Pancreas (tissue), 10 donors: ENCODE results near the gene TSHZ3. TPM values are rescaled to one million over a fixed set of nuclear protein-coding genes. Genes with fewer than 3 reads are reported as not detected.
A peak's percentile ranks its signal among the peaks of the same experiment; 100 is the strongest.

Experiments used
- ATAC-seq, 4 donors: fragments of 200-7000 bp; cut with Tn5 transposase; one replicate each; pipeline versions ENCODE4 v1.8.0 to v1.9.1; 2020; ENCODE audit warnings: mild to moderate bottlenecking in 4 of 4, moderate library complexity in 4 of 4
- DNase-seq, 6 donors: peaks; one replicate each; pipeline ENCODE4 v3.0.0-alpha.2; 2020
- FAIRE-seq: peaks from 2 replicates; lab custom pipeline; 2012; peaks lifted over from hg19 to GRCh38; lab: Jason Lieb, UNC
- H3K27ac ChIP-seq, 4 donors: fragments of 200-600 bp; sonication (generic); 1 replicate in 3 of 4; 2 replicates in 1 of 4; pipeline versions ENCODE4 v1.5.0 to v1.8.0; 2020
- H3K27me3 ChIP-seq, 4 donors: fragments of 200-600 bp; one replicate each; pipeline ENCODE4 v1.8.0; 2021
- H3K36me3 ChIP-seq, 3 donors: fragments of 200-600 bp; sonication (generic) in 1 of 3; one replicate each; pipeline versions ENCODE4 v1.5.0 to v1.8.0; 2020 to 2021
- H3K4me1 ChIP-seq, 3 donors: fragments of 200-600 bp; one replicate each; pipeline ENCODE4 v1.8.0; 2021
- H3K4me3 ChIP-seq, 4 donors: fragments of 200-600 bp; sonication (generic) in 2 of 4; one replicate each; pipeline versions ENCODE4 v1.5.0 to v1.8.0; 2020 to 2021
- H3K9me3 ChIP-seq, 4 donors: fragments of 200-600 bp; one replicate each; pipeline ENCODE4 v1.8.0; 2021
- WGBS, 2 donors: extraction: QIAGEN DNeasy Blood & Tissue Kit; methylation state at CpG; one replicate each; pipeline ENCODE4 v1.1.7; 2013; 5-methylcytosine and 5-hydroxymethylcytosine counted together
- intact Hi-C, 3 donors: fragments of 100-400 bp; cut with DNase I; formaldehyde crosslinking; loops; one replicate each; pipeline versions ENCODE4 v1.11.1 to v1.14.2; 2022
- polyA plus RNA-seq, 2 donors: library from polyadenylated mRNA; stranded (reverse); fragments of 200-250 nt; gene quantifications; one replicate each; pipeline ENCODE4 v1.2.3, GENCODE V29; 2013
- total RNA-seq, 6 donors: library from RNA; stranded (reverse); fragmentation: NEBNext Ultra II Directional in 4 of 6; extraction: Animal tissue kit (Norgen Biotek cat#: 25700) in 4 of 6; gene quantifications; one replicate each; pipeline versions ENCODE4 v1.2.1 to v1.2.4, GENCODE V29; 2021 to 2023
- TF ChIP-seq, protein P1 (sequence below), 4 donors: fragments of 200-600 bp; sonication (generic) in 3 of 4; IDR thresholded peaks; one replicate each; pipeline versions ENCODE4 v1.5.0 to v1.8.0; 2021; ENCODE audit warnings: antibody characterized with exemption in 4 of 4
- donor health status: healthy with polysubstance abuse.
- donor health status: DM: no; HTN: no; CAD: no; lungs with moderate emphysema.
- donor health status: DM: no; HTN: no; CAD: no.
- donor health status: control.
- donor health status: control.
- donor health status: Bipolar disorder and iron deficiency.
- donor health status: DM: yes; HTN: yes; CAD: no.
- donor health status: DM: no; HTN: no; CAD: no.
- donor health status: DM: no; HTN: no; CAD: no.
- donor health status: DM: yes; HTN: yes; CAD: no.

Gene TSHZ3
- total and polyA plus RNA-seq, 8 donors, result 0.87 to 3.2 (median 1.5) TPM

DNA sequence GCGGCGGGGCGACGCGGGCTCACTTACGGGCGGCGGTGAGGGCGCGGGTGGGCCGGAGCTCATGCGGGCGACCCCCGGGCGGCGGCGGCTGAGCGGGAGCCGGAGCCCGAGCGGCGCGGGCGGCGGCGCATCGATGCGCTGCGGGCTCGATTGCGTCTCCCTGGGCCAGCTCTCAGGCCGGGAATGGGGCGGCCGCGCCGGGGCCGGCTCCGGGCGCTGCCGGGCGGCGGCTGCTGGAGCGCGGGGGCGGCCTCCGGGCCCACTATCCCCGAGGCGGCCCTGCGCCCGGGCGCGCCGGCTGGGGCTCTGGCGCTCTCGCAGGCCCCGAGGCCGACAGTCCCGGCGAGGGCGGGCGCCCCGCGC lies 1.4 kb upstream of the TSHZ3 start:
- H3K36me3 ChIP-seq, result no peaks in the 10 kb centered on the region
- 0 to 1% methylated on average over 18 to 63 of the region's 63 CpGs for WGBS, 2 donors
- DNase-seq (peak; percentile 45 to 86 (median 61)), FAIRE-seq (no peak), ATAC-seq (peak; percentile 47 to 74 (median 63))
- H3K4me1 ChIP-seq, result no peaks in the 10 kb centered on the region
- TF ChIP-seq, protein P1, sequence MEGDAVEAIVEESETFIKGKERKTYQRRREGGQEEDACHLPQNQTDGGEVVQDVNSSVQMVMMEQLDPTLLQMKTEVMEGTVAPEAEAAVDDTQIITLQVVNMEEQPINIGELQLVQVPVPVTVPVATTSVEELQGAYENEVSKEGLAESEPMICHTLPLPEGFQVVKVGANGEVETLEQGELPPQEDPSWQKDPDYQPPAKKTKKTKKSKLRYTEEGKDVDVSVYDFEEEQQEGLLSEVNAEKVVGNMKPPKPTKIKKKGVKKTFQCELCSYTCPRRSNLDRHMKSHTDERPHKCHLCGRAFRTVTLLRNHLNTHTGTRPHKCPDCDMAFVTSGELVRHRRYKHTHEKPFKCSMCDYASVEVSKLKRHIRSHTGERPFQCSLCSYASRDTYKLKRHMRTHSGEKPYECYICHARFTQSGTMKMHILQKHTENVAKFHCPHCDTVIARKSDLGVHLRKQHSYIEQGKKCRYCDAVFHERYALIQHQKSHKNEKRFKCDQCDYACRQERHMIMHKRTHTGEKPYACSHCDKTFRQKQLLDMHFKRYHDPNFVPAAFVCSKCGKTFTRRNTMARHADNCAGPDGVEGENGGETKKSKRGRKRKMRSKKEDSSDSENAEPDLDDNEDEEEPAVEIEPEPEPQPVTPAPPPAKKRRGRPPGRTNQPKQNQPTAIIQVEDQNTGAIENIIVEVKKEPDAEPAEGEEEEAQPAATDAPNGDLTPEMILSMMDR (IDR thresholded peaks at IDR 0.05), result no peak
- H3K27me3 ChIP-seq, result peaks cover 0 to 19% (median 2%) of the 10 kb centered on the region in 4 donors
- no peaks in the 10 kb centered on the region for H3K9me3 ChIP-seq
- H3K27ac ChIP-seq, result peak overlapping the region in 2 of 4 donors; percentile 63 to 65
- H3K4me3 ChIP-seq, result peak overlapping the region; percentile 77 to 95 (median 86)
- intact Hi-C loops, result loop anchor here in 1 of 3 donors (10.0 kb wide), 1 partner anchor 666 kb away; no protein-coding TSS in a partner anchor

GRCh38 chr19:31350033-31350692 lies 927 bp upstream of the TSHZ3 start:
- Histone ChIP-seq H3K9me3 (no peaks in the 10 kb centered on the region), H3K4me1 (no peaks in the 10 kb centered on the region), H3K27ac (peak overlapping the region in 2 of 4 donors; percentile 63 to 65), H3K27me3 (peaks cover 0 to 19% (median 0%) of the 10 kb centered on the region in 4 donors), H3K36me3 (no peaks in the 10 kb centered on the region), H3K4me3 (peak overlapping the region; percentile 77 to 95 (median 86))
- ATAC-seq, result peak in 1 of 4 donors; percentile 2
- FAIRE-seq, result no peak
- peak in 4 of 6 donors; percentile 19 to 70 (median 50) for DNase-seq
- TF ChIP-seq, protein P1 (IDR thresholded peaks at IDR 0.05), result no peak
- WGBS, 2 donors, result 1% methylated on average over 44 to 61 of the region's 61 CpGs
- intact Hi-C loops, result loop anchor here in 1 of 3 donors (10.0 kb wide), 1 partner anchor 665 kb away; no protein-coding TSS in a partner anchor

DNA sequence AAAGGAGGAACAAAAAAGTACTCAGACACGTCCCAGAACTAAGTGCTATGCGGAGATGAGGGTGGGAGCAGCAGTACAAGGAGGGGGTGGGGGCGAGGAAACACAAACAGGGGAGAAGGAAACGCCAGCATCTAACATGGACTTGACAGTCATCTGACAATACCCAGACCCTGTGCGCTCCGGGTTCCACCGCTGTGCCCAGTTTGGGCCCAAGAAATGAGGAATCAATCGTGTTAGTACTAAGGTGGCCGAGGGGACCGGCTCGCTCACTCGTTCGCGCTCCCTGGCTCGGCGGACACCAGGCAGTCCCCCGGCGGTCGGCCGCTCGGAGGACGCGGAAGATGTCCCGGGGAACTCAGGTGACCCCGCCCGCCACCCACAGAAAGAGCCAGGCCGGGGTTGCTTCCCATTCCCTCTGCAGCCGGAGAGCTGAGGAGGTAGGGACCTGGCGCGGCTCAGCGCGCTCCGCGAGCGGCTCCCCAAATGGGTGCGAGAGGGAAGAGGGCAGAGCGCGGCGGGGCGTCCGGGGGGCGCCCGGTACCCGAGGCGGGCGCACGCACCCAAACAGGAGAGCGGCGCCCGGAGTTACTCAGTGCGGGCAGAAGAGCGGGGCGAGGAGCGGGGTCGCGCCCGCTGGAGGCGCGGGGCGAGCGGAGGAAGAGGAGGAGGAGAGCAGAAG lies 616 bp downstream of the TSHZ3 start:
- peak in 3 of 4 donors; percentile 3 to 9 (median 3) for ATAC-seq
- peaks cover 0 to 16% (median 0%) of the 10 kb centered on the region in 4 donors for H3K27me3 ChIP-seq

GRCh38 chr19:31347828-31348392 lies 1.3 kb downstream of the TSHZ3 start:
- 50 to 57% methylated on average over 11 of the region's 11 CpGs for WGBS, 2 donors
- Histone ChIP-seq H3K27me3 (peaks cover 0 to 11% (median 0%) of the 10 kb centered on the region in 4 donors), H3K9me3 (no peaks in the 10 kb centered on the region), H3K4me3 (peak overlapping the region in 1 of 4 donors; percentile 95), H3K27ac (no peak overlapping the region), H3K36me3 (no peaks in the 10 kb centered on the region), H3K4me1 (no peaks in the 10 kb centered on the region)
- no peak for DNase-seq
- intact Hi-C loops, result no loop called here
- ATAC-seq, result no peak
- no peak for FAIRE-seq
- TF ChIP-seq, protein P1 (IDR thresholded peaks at IDR 0.05), result no peak

More for the DNA sequence above, 616 bp downstream of the TSHZ3 start:
- Histone ChIP-seq H3K4me1 (no peaks in the 10 kb centered on the region), H3K4me3 (peak overlapping the region; percentile 77 to 95 (median 86)), H3K36me3 (no peaks in the 10 kb centered on the region), H3K27ac (peak overlapping the region in 2 of 4 donors; percentile 18 to 23), H3K9me3 (no peaks in the 10 kb centered on the region)
- peak in 2 of 6 donors; percentile 21 to 77 for DNase-seq
- FAIRE-seq, result no peak
- intact Hi-C loops, result no loop called here
- 5 to 7% methylated on average over 50 to 61 of the region's 61 CpGs for WGBS, 2 donors
- TF ChIP-seq, protein P1 (IDR thresholded peaks at IDR 0.05), result no peak
